ENCODE results near the gene ZNF385D. TPM values are rescaled to one million over a fixed set of nuclear protein-coding genes. Genes with fewer than 3 reads are reported as not detected.

ZNF385D gene
- polyA plus RNA-seq, 1 donor (not counting 4 experiments of a cell fraction or from before 2014, with no cell fraction given), result 0.46 TPM

GRCh38 chr3:21446945-21447475 is 304.0 kb downstream of the ZNF385D start:
- Histone ChIP-seq H3K4me3 (ENCODE audit: control insufficient read depth in 2 of 3, extremely low read depth in 1 of 3, insufficient read depth in 2 of 3, low read depth in 1 of 3, low read length in 3 of 3) (no peak overlapping the region), H3K9ac (ENCODE audit: control insufficient read depth, extremely low read depth, insufficient read depth, low read length) (no peak overlapping the region), H4K20me1 (ENCODE audit: control insufficient read depth, extremely low read depth, insufficient read depth, low read length) (no peaks in the 10 kb centered on the region), H3K4me2 (ENCODE audit: control insufficient read depth, extremely low read depth, insufficient read depth, low read depth, low read length) (no peak overlapping the region), H3K27me3 (ENCODE audit: control insufficient read depth, extremely low read depth, insufficient read depth, low read length) (no peaks in the 10 kb centered on the region), H3K79me2 (ENCODE audit: control insufficient read depth, insufficient read depth, low read length) (no peaks in the 10 kb centered on the region), H3K36me3 (ENCODE audit: control insufficient read depth in 2 of 2, extremely low read depth in 1 of 2, insufficient read depth in 2 of 2, low read length in 2 of 2) (no peaks in the 10 kb centered on the region), H3K9me3 (ENCODE audit: control insufficient read depth, low read depth, low read length) (no peaks in the 10 kb centered on the region), H2AFZ (ENCODE audit: control insufficient read depth, low read length) (no peak overlapping the region), H3K4me1 (ENCODE audit: control insufficient read depth, extremely low read depth, insufficient read depth, low read length) (no peaks in the 10 kb centered on the region), H3K27ac (ENCODE audit: control insufficient read depth, insufficient read depth, low read length) (no peak overlapping the region), H3K9me1 (ENCODE audit: control insufficient read depth, extremely low read depth, insufficient read depth, low read length) (no peaks in the 10 kb centered on the region)
- DNase-seq (ENCODE audit: low read depth, low spot score) (no peak), FAIRE-seq (no peak)
- no peak for TF ChIP-seq CTCF (optimal IDR thresholded peaks at IDR 0.05 in 1 of 3, IDR thresholded peaks at IDR 0.05 in 1 of 3, conservative IDR thresholded peaks at IDR 0.05 in 1 of 3; ENCODE audit: extremely low read depth in 1 of 3, insufficient read depth in 2 of 3, low read length in 3 of 3)
- no peak for TF ChIP-seq EZH2 (IDR thresholded peaks at IDR 0.05; ENCODE audit: low read length)
- dilution Hi-C loops (cut with MboI; ENCODE audit: extremely low pct_ligation_motif_present, low sequenced_read_pairs), result no loop called here

- no peak overlapping the region for H3K4me2 ChIP-seq (ENCODE audit: control insufficient read depth, extremely low read depth, insufficient read depth, low read depth, low read length)
- no peak overlapping the region for H3K9ac ChIP-seq (ENCODE audit: control insufficient read depth, extremely low read depth, insufficient read depth, low read length)
- no peak for TF ChIP-seq EZH2 (IDR thresholded peaks at IDR 0.05; ENCODE audit: low read length)
- TF ChIP-seq CTCF (optimal IDR thresholded peaks at IDR 0.05 in 1 of 3, IDR thresholded peaks at IDR 0.05 in 1 of 3, conservative IDR thresholded peaks at IDR 0.05 in 1 of 3; ENCODE audit: extremely low read depth in 1 of 3, insufficient read depth in 2 of 3, low read length in 3 of 3), result no peak
- H3K27ac ChIP-seq (ENCODE audit: control insufficient read depth, insufficient read depth, low read length), result no peak overlapping the region
- H3K79me2 ChIP-seq (ENCODE audit: control insufficient read depth, insufficient read depth, low read length), result no peaks in the 10 kb centered on the region
- H3K4me1 ChIP-seq (ENCODE audit: control insufficient read depth, extremely low read depth, insufficient read depth, low read length), result no peaks in the 10 kb centered on the region
- H3K9me1 ChIP-seq (ENCODE audit: control insufficient read depth, extremely low read depth, insufficient read depth, low read length), result no peaks in the 10 kb centered on the region
- no peaks in the 10 kb centered on the region for H3K36me3 ChIP-seq (ENCODE audit: control insufficient read depth in 2 of 2, extremely low read depth in 1 of 2, insufficient read depth in 2 of 2, low read length in 2 of 2)
- dilution Hi-C loops (cut with MboI; ENCODE audit: extremely low pct_ligation_motif_present, low sequenced_read_pairs), result no loop called here
- no peak overlapping the region for H2AFZ ChIP-seq (ENCODE audit: control insufficient read depth, low read length)
- H3K9me3 ChIP-seq (ENCODE audit: control insufficient read depth, low read depth, low read length), result no peaks in the 10 kb centered on the region
- DNase-seq (ENCODE audit: low read depth, low spot score) (no peak), FAIRE-seq (no peak)
- H3K4me3 ChIP-seq (ENCODE audit: control insufficient read depth in 2 of 3, extremely low read depth in 1 of 3, insufficient read depth in 2 of 3, low read depth in 1 of 3, low read length in 3 of 3), result no peak overlapping the region
- H3K27me3 ChIP-seq (ENCODE audit: control insufficient read depth, extremely low read depth, insufficient read depth, low read length), result no peaks in the 10 kb centered on the region
- H4K20me1 ChIP-seq (ENCODE audit: control insufficient read depth, extremely low read depth, insufficient read depth, low read length), result no peaks in the 10 kb centered on the region
Measured at GRCh38 chr3:21446027-21446426, 305.0 kb downstream of the ZNF385D start.

Measured in keratinocyte (primary cell).